ENCODE measurements around the gene MAGEB4. TPM values are rescaled to one million over a fixed set of nuclear protein-coding genes. Genes with fewer than 3 reads are reported as not detected.

The MAGEB4 gene
- total RNA-seq, 1 donor = not detected

DNA sequence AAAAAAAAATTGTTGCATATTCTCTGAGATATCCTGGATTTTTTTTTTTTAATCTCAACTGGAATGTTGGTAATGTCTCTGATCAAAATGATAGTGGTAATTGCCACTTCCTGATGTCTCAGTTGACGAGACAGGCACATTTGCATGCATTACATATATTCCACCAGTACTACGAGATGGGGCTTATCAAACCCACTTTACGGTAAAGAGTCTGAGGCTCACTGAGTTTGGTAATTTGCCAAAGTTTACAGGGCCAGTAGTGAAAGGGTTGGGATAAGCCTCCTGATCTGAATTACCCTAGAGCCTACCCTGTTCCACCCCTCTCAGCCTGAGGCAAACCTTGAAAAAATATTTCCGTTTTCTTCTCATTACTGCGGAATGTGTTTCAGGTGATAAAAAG, 21.1 kb upstream of the MAGEB4 start:
- no peak for DNase-seq (ENCODE audit: low read depth)
- TF ChIP-seq, protein P1, sequence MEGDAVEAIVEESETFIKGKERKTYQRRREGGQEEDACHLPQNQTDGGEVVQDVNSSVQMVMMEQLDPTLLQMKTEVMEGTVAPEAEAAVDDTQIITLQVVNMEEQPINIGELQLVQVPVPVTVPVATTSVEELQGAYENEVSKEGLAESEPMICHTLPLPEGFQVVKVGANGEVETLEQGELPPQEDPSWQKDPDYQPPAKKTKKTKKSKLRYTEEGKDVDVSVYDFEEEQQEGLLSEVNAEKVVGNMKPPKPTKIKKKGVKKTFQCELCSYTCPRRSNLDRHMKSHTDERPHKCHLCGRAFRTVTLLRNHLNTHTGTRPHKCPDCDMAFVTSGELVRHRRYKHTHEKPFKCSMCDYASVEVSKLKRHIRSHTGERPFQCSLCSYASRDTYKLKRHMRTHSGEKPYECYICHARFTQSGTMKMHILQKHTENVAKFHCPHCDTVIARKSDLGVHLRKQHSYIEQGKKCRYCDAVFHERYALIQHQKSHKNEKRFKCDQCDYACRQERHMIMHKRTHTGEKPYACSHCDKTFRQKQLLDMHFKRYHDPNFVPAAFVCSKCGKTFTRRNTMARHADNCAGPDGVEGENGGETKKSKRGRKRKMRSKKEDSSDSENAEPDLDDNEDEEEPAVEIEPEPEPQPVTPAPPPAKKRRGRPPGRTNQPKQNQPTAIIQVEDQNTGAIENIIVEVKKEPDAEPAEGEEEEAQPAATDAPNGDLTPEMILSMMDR (IDR thresholded peaks at IDR 0.05; ENCODE audit: insufficient read depth, low read depth, low read length) = no peak
- no peak overlapping the region for H3K4me3 ChIP-seq (ENCODE audit: low read depth, low read length)

GRCh38 chrX:30224536-30224935, 17.3 kb upstream of the MAGEB4 start:
- H3K4me3 ChIP-seq (ENCODE audit: low read depth, low read length) = no peak overlapping the region
- TF ChIP-seq, protein P1 (IDR thresholded peaks at IDR 0.05; ENCODE audit: insufficient read depth, low read depth, low read length) = no peak
- DNase-seq (ENCODE audit: low read depth) = no peak

- TF ChIP-seq, protein P1 (IDR thresholded peaks at IDR 0.05; ENCODE audit: insufficient read depth, low read depth, low read length) = no peak
- no peak overlapping the region for H3K4me3 ChIP-seq (ENCODE audit: low read depth, low read length)
- no peak for DNase-seq (ENCODE audit: low read depth)
Measured at GRCh38 chrX:30228526-30228925, 13.3 kb upstream of the MAGEB4 start.

DNA sequence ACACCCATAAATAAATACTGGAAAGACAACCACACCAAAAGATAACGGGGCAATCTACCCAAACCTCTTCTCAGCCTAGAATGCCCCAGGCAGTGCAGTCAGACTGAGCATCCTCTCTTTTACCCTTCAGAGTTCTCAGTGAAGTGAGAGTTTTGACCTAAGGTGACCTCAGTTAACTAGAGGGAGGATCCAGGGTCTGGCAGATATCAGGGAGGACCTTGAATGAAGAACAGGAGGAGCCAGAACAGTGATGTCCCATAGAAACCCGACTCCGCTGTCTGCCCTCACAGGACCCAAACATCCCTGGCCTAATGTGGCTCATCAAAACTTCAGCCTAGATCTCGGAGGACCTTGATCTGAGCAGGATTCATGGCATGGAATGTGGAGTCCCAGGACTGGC, 11.4 kb upstream of the MAGEB4 start, which contains the start of gene MAGEB3:
MAGEB3 (plus strand) TSS at position 263 of the 400 bp plus-strand sequence. CDS start 5,268 bp downstream, outside the sequence.
- H3K4me3 ChIP-seq (ENCODE audit: low read depth, low read length) = no peak within 1 kb of the TSS
- TF ChIP-seq, protein P1 (IDR thresholded peaks at IDR 0.05; ENCODE audit: insufficient read depth, low read depth, low read length) = no peak
- no peak for DNase-seq (ENCODE audit: low read depth)

GRCh38 chrX:30246769-30247489, 5.1 kb downstream of the MAGEB4 start, which contains the start of gene MAGEB1:
MAGEB1 (plus strand) TSS chrX:30247146; CDS start chrX:30250494, 3,348 bp downstream.
- no peak for DNase-seq (ENCODE audit: low read depth)
- H3K4me3 ChIP-seq (ENCODE audit: low read depth, low read length) = no peak within 1 kb of the TSS
- TF ChIP-seq, protein P1 (IDR thresholded peaks at IDR 0.05; ENCODE audit: insufficient read depth, low read depth, low read length) = no peak

- no peak overlapping the region for H3K4me3 ChIP-seq (ENCODE audit: low read depth, low read length)
- no peak for DNase-seq (ENCODE audit: low read depth)
- TF ChIP-seq, protein P1 (IDR thresholded peaks at IDR 0.05; ENCODE audit: insufficient read depth, low read depth, low read length) = no peak
Measured at GRCh38 chrX:30248854-30249253, 7.1 kb downstream of the MAGEB4 start.
